H1 (cell line): ENCODE data around the gene FLT3. TPM values are rescaled to one million over a fixed set of nuclear protein-coding genes. Genes with fewer than 3 reads are reported as not detected.

Source experiments
- CTCF ChIA-PET: fragments of 300-600 bp; sonication (Branson Sonifier 250); formaldehyde crosslinking; loops from one replicate; lab custom pipeline; 2021; ENCODE audit not compliant: partially characterized antibody; lab: Charles Lee
- POLR2A ChIA-PET: fragments of 300-600 bp; sonication (Branson Sonifier 250); formaldehyde crosslinking; loops from one replicate; lab custom pipeline; 2021; ENCODE audit warnings: inconsistent platforms; ENCODE audit not compliant: partially characterized antibody; lab: Charles Lee
- DNase-seq, 2 experiments: peaks; one replicate each; pipeline versions ENCODE4 v3.0.0 to v3.0.0-alpha.2; 2010 to 2022; ENCODE audit warnings: low spot score in 2 of 2, low read depth in 1 of 2, mixed read lengths in 1 of 2
- FAIRE-seq: peaks from 2 replicates; lab custom pipeline; 2011; peaks lifted over from hg19 to GRCh38; lab: Jason Lieb, UNC
- H2AFZ ChIP-seq: 2 replicates; pipeline ENCODE4 v1.8.1; 2012; ENCODE audit warnings: low read length, inconsistent platforms
- H2AK5ac ChIP-seq: 2 replicates; pipeline ENCODE4 v1.6.1; 2013; ENCODE audit warnings: low read depth, low read length
- H2BK120ac ChIP-seq: replicated peaks from 2 replicates; pipeline ENCODE3; 2013; ENCODE audit warnings: low read depth, low read length, inconsistent platforms
- H2BK12ac ChIP-seq: 2 replicates; pipeline ENCODE4 v1.6.1; 2013; ENCODE audit warnings: low read depth, low read length
- H2BK15ac ChIP-seq: 2 replicates; pipeline ENCODE4 v1.6.1; 2013; ENCODE audit warnings: low read length
- H2BK20ac ChIP-seq: 2 replicates; pipeline ENCODE4 v1.6.1; 2013; ENCODE audit warnings: low read length
- H2BK5ac ChIP-seq: 2 replicates; pipeline ENCODE4 v1.6.1; 2013; ENCODE audit warnings: low read depth, low read length
- H3K14ac ChIP-seq: 2 replicates; pipeline ENCODE4 v1.6.1; 2013; ENCODE audit warnings: inconsistent platforms; ENCODE audit not compliant: insufficient read length
- H3K18ac ChIP-seq: 2 replicates; pipeline ENCODE4 v1.6.1; 2013; ENCODE audit warnings: low read length; ENCODE audit errors: extremely low read depth
- H3K23ac ChIP-seq: 2 replicates; pipeline ENCODE4 v1.6.1; 2013; ENCODE audit warnings: inconsistent platforms; ENCODE audit not compliant: insufficient read length
- H3K23me2 ChIP-seq: 2 replicates; pipeline ENCODE4 v1.6.1; 2013; ENCODE audit warnings: low read depth, low read length
- H3K27ac ChIP-seq: 2 replicates; pipeline ENCODE4 v1.6.1; 2011; ENCODE audit warnings: low read depth, low read length, inconsistent platforms
- H3K27me3 ChIP-seq, 4 experiments: replicated peaks in 1 of 4; 1 replicate in 1 of 4; 2 replicates in 3 of 4; pipeline versions ENCODE4 v1.6.1 to v1.8.1; 2011 to 2013; ENCODE audit warnings: low read length in 3 of 4, mild to moderate bottlenecking in 3 of 4, inconsistent platforms in 2 of 4, mixed read lengths in 2 of 4, moderate library complexity in 1 of 4; ENCODE audit not compliant: control insufficient read depth in 3 of 4, insufficient read depth in 3 of 4; ENCODE audit errors: extremely low read depth in 1 of 4
- H3K36me3 ChIP-seq, 4 experiments: 2 replicates each; pipeline versions ENCODE4 v1.6.1 to v1.8.1; 2011 to 2013; ENCODE audit warnings: mild to moderate bottlenecking in 4 of 4, low read length in 3 of 4, moderate library complexity in 2 of 4, control low read depth in 1 of 4, inconsistent platforms in 1 of 4; ENCODE audit not compliant: insufficient read depth in 4 of 4, control insufficient read depth in 2 of 4
- H3K4ac ChIP-seq: replicated peaks from 2 replicates; pipeline ENCODE3; 2013; ENCODE audit warnings: low read length, low read depth, mixed read lengths, inconsistent platforms; ENCODE audit not compliant: insufficient read length
- H3K4me1 ChIP-seq, 4 experiments: replicated peaks in 1 of 4; 1 replicate in 1 of 4; 2 replicates in 3 of 4; pipeline versions ENCODE4 v1.6.1 to v1.8.1; 2011 to 2013; ENCODE audit warnings: low read length in 3 of 4, inconsistent platforms in 2 of 4, mixed read lengths in 1 of 4; ENCODE audit not compliant: insufficient read depth in 4 of 4, control insufficient read depth in 3 of 4
- H3K4me2 ChIP-seq, 2 experiments: 2 replicates each; pipeline versions ENCODE4 v1.6.1 to v1.8.1; 2011 to 2013; ENCODE audit warnings: low read depth in 2 of 2, low read length in 2 of 2, control low read depth in 1 of 2, inconsistent platforms in 1 of 2, mild to moderate bottlenecking in 1 of 2; ENCODE audit not compliant: insufficient read depth in 1 of 2
- H3K4me3 ChIP-seq, 4 experiments: fragments of 200-600, 300-600 bp in 1 of 4; sonication (generic), shearing (Covaris generic), sonication (Bioruptor Twin) in 1 of 4; 2 replicates each; pipeline versions ENCODE4 v1.5.1 to v1.8.1; 2011 to 2016; ENCODE audit warnings: low read length in 4 of 4, low read depth in 3 of 4, control low read depth in 2 of 4, inconsistent platforms in 2 of 4, mild to moderate bottlenecking in 2 of 4, mixed read lengths in 1 of 4, moderate library complexity in 1 of 4; ENCODE audit not compliant: insufficient read depth in 2 of 4; ENCODE audit errors: extremely low read depth in 1 of 4
- H3K56ac ChIP-seq: replicated peaks from 2 replicates; pipeline ENCODE3; 2013; ENCODE audit warnings: low read depth, mild to moderate bottlenecking, mixed read lengths, low read length, inconsistent platforms; ENCODE audit not compliant: insufficient read length
- H3K79me1 ChIP-seq: 2 replicates; pipeline ENCODE4 v1.6.1; 2013; ENCODE audit warnings: low read depth, low read length, control low read depth
- H3K79me2 ChIP-seq, 2 experiments: 2 replicates each; pipeline versions ENCODE4 v1.6.1 to v1.8.1; 2012 to 2013; ENCODE audit warnings: low read length in 2 of 2, mild to moderate bottlenecking in 2 of 2, inconsistent platforms in 1 of 2; ENCODE audit not compliant: insufficient read depth in 2 of 2, control insufficient read depth in 1 of 2
- H3K9ac ChIP-seq, 4 experiments: replicated peaks in 1 of 4; 1 replicate in 1 of 4; 2 replicates in 3 of 4; pipeline versions ENCODE4 v1.6.1 to v1.8.1; 2011 to 2013; ENCODE audit warnings: low read depth in 3 of 4, low read length in 3 of 4, control low read depth in 2 of 4, mild to moderate bottlenecking in 2 of 4, moderate library complexity in 2 of 4, inconsistent platforms in 1 of 4; ENCODE audit errors: extremely low read depth in 1 of 4
- H3K9me3 ChIP-seq, 2 experiments: 2 replicates each; pipeline versions ENCODE4 v1.6.1 to v1.8.1; 2012 to 2013; ENCODE audit warnings: mild to moderate bottlenecking in 2 of 2, moderate library complexity in 2 of 2, control low read depth in 1 of 2, inconsistent platforms in 1 of 2, low read depth in 1 of 2, low read length in 1 of 2, mixed read lengths in 1 of 2; ENCODE audit not compliant: insufficient read depth in 2 of 2
- H4K20me1 ChIP-seq, 2 experiments: replicated peaks in 1 of 2; 2 replicates each; pipeline versions ENCODE3 to v1.8.1; 2011 to 2013; ENCODE audit warnings: inconsistent platforms in 2 of 2, low read length in 2 of 2, mild to moderate bottlenecking in 1 of 2; ENCODE audit not compliant: insufficient read depth in 2 of 2, control insufficient read depth in 1 of 2
- H4K5ac ChIP-seq: 2 replicates; pipeline ENCODE4 v1.6.1; 2013; ENCODE audit warnings: low read length, low read depth, mixed read lengths, inconsistent platforms; ENCODE audit not compliant: insufficient read length
- H4K8ac ChIP-seq: 2 replicates; pipeline ENCODE4 v1.8.0; 2013; ENCODE audit warnings: mild to moderate bottlenecking, moderate library complexity, low read length, inconsistent platforms; ENCODE audit not compliant: insufficient read depth; ENCODE audit errors: extremely low read depth
- H4K91ac ChIP-seq: replicated peaks from 2 replicates; pipeline ENCODE3; 2013; ENCODE audit warnings: low read length, mixed read lengths, inconsistent platforms; ENCODE audit not compliant: insufficient read length
- EGR1 ChIP-seq: IDR thresholded peaks from 2 replicates; pipeline ENCODE4 v1.6.1; 2011; ENCODE audit warnings: low read depth, low read length, borderline replicate concordance
- MAFK ChIP-seq: IDR thresholded peaks from 2 replicates; pipeline ENCODE4 v1.6.1; 2012; ENCODE audit warnings: low read depth, mild to moderate bottlenecking, improper control_type of control experiment, low read length
- RNF2 ChIP-seq: fragments of 200-900, 300-1000 bp; sonication (generic); IDR thresholded peaks from 2 replicates; pipeline ENCODE4 v1.7.1; 2016; ENCODE audit warnings: borderline replicate concordance, low read depth, mild to moderate bottlenecking, antibody characterized with exemption, low read length; ENCODE audit not compliant: poor library complexity, severe bottlenecking; ENCODE audit errors: missing control alignments
- SP1 ChIP-seq: IDR thresholded peaks from 2 replicates; pipeline ENCODE4 v1.6.1; 2011; ENCODE audit warnings: low read depth, low read length
- SP4 ChIP-seq: IDR thresholded peaks from 2 replicates; pipeline ENCODE4 v1.6.1; 2012; ENCODE audit warnings: low read length, inconsistent platforms
- ZNF274 ChIP-seq: IDR thresholded peaks from 2 replicates; pipeline ENCODE4 v1.7.0; 2012; ENCODE audit warnings: low read length, borderline replicate concordance; ENCODE audit errors: extremely low read depth
- whole genome bisulfite sequencing, 2 experiments: shearing (Covaris generic) in 1 of 2; methylation state at CpG; one replicate each; pipeline versions ENCODE4 v1.1.6 to v1.1.7; 2013 to 2015; ENCODE audit warnings: low lambda C conversion rate in 2 of 2, mixed read lengths in 2 of 2, inconsistent platforms in 1 of 2, low coverage in 1 of 2, missing lambda C conversion rate in 1 of 2; ENCODE audit not compliant: insufficient replicate concordance in 2 of 2, insufficient coverage in 1 of 2, insufficient read length in 1 of 2; ENCODE audit errors: extremely low coverage in 1 of 2, missing lambda C conversion rate in 1 of 2; 5-methylcytosine and 5-hydroxymethylcytosine counted together
- polyA plus RNA-seq, 7 experiments: library from polyadenylated mRNA; depleted of rRNA in 3 of 7; stranded (reverse) in 5 of 7; unstranded in 2 of 7; fragments of >200 nt in 5 of 7; fragments of 200-250 nt in 2 of 7; gene quantifications; 1 replicate in 5 of 7; 2 replicates in 1 of 7; 4 replicates in 1 of 7; pipeline versions ENCODE4 v1.2.1 to v1.2.3, GENCODE V29; 2011 to 2013; ENCODE audit warnings: missing spikeins in 2 of 7, mixed read lengths in 2 of 7
- total RNA-seq: library from RNA; stranded (reverse); fragmentation: NEBNext Ultra II Directional; extraction: Animal tissue kit (Norgen Biotek cat#: 25700); gene quantifications from 2 replicates; pipeline ENCODE4 v1.2.1, GENCODE V29; 2021

The FLT3 gene
- total and polyA plus RNA-seq, 2 of the 8 experiments (the other 6 are each of a cell fraction or from before 2014, with no cell fraction given): 0.44 to 0.71 TPM

GRCh38 chr13:27975564-27976361, 124.6 kb downstream of the FLT3 start:
- H4K5ac ChIP-seq: no peak overlapping the region
- H3K79me2 ChIP-seq: no peaks in the 10 kb centered on the region
- H3K4ac ChIP-seq: no peak overlapping the region
- peaks cover 97 to 100% (median 100%) of the 10 kb centered on the region in 4 experiments for H3K27me3 ChIP-seq
- peaks cover 21 to 46% of the 10 kb centered on the region in 2 experiments for H4K20me1 ChIP-seq
- H3K4me2 ChIP-seq: peak overlapping the region in 1 of 2 experiments; percentile 18; a peak in 1 of 4 replicates
- H3K79me1 ChIP-seq: no peaks in the 10 kb centered on the region
- H2BK20ac ChIP-seq: no peak overlapping the region
- peaks cover 0 to 27% (median 17%) of the 10 kb centered on the region in 4 experiments; a peak in 6 of 7 replicates for H3K4me1 ChIP-seq
- CTCF ChIA-PET: interaction anchor here (0.7 to 20.5 kb wide), 14 partner anchors 3 to 177 kb away, joined by 3 to 283 read pairs (median 4); partner anchors contain the start of genes CDX2 and URAD
- H4K8ac ChIP-seq: no peak overlapping the region
- no peak overlapping the region for H3K27ac ChIP-seq
- H2BK12ac ChIP-seq: peak overlapping the region; percentile 80; the same call in 1 of the 2 replicates
- H3K9ac ChIP-seq: no peak overlapping the region
- H3K36me3 ChIP-seq: peaks cover 0 to 11% (median 0%) of the 10 kb centered on the region in 4 experiments; a peak in 1 of 8 replicates
- H3K4me3 ChIP-seq: no peak overlapping the region
- no peak overlapping the region for H3K56ac ChIP-seq
- POLR2A ChIA-PET: interaction anchor here (1.1 to 5.0 kb wide), 4 partner anchors 9 to 56 kb away, joined by 3 to 31 read pairs (median 11); partner anchors contain the start of genes CDX2 and PDX1
- H3K9me3 ChIP-seq: no peaks in the 10 kb centered on the region
- H2BK5ac ChIP-seq: no peak overlapping the region
- H4K91ac ChIP-seq: no peak overlapping the region
- FAIRE-seq: no peak
- peak overlapping the region; percentile 72; the same call in 1 of the 2 replicates for H2AK5ac ChIP-seq
- peak overlapping the region; percentile 64; the same call in 1 of the 2 replicates for H3K18ac ChIP-seq
- H2AFZ ChIP-seq: no peak overlapping the region
- H2BK120ac ChIP-seq: no peak overlapping the region
- H3K14ac ChIP-seq: no peak overlapping the region
- WGBS, 2 experiments: 6% methylated on average over 39 of the region's 51 CpGs; no CpG with 5 or more reads in 1 of the 2 experiments
- DNase-seq: peak in 1 of 2 experiments; percentile 67
- H3K23ac ChIP-seq: no peak overlapping the region
- peaks cover 2% of the 10 kb centered on the region; the same call in 1 of the 2 replicates for H3K23me2 ChIP-seq
- peak overlapping the region; percentile 29; the same call in 1 of the 2 replicates for H2BK15ac ChIP-seq
- no peak for TF ChIP-seq SP4
- no peak for TF ChIP-seq MAFK
- TF ChIP-seq SP1: no peak
- TF ChIP-seq ZNF274: no peak
- no peak for TF ChIP-seq EGR1
- TF ChIP-seq RNF2: peak; percentile 100
